CD14-positive monocyte (primary cell): ENCODE measurements around the gene MEGF9. TPM values are rescaled to one million over a fixed set of nuclear protein-coding genes. Genes with fewer than 3 reads are reported as not detected.

Experiments
- DNase-seq, 3 donors: peaks; one replicate each; pipeline ENCODE4 v3.0.0-alpha.2; 2011 to 2022
- H2AFZ ChIP-seq: 2 replicates; pipeline ENCODE4 v1.6.0; 2012; ENCODE audit warnings: mild to moderate bottlenecking, low read depth, low read length, inconsistent platforms; ENCODE audit not compliant: insufficient read depth, poor library complexity, severe bottlenecking
- H3K27ac ChIP-seq, 2 donors: 1 replicate in 1 of 2; 2 replicates in 1 of 2; pipeline ENCODE4 v1.5.1; 2012 to 2013; ENCODE audit warnings: low read length in 2 of 2, control low read depth in 1 of 2, inconsistent platforms in 1 of 2, low read depth in 1 of 2, mild to moderate bottlenecking in 1 of 2
- H3K27me3 ChIP-seq, 2 donors: one replicate each; pipeline versions ENCODE4 v1.6.0 to v1.6.1; 2011 to 2013; ENCODE audit warnings: low read length in 2 of 2; ENCODE audit not compliant: control insufficient read depth in 2 of 2, insufficient read depth in 2 of 2
- H3K36me3 ChIP-seq, 2 donors: replicated peaks in 1 of 2; 1 replicate in 1 of 2; 2 replicates in 1 of 2; pipeline versions ENCODE4 v1.5.1 to v1.6.1; 2012 to 2013; ENCODE audit warnings: low read length in 2 of 2, control low read depth in 1 of 2, inconsistent platforms in 1 of 2, mild to moderate bottlenecking in 1 of 2; ENCODE audit not compliant: insufficient read depth in 2 of 2, control insufficient read depth in 1 of 2
- H3K4me1 ChIP-seq, 2 donors: 1 replicate in 1 of 2; 2 replicates in 1 of 2; pipeline versions ENCODE4 v1.5.1 to v1.6.1; 2012 to 2013; ENCODE audit warnings: low read length in 2 of 2, control low read depth in 1 of 2, inconsistent platforms in 1 of 2, mild to moderate bottlenecking in 1 of 2, moderate library complexity in 1 of 2; ENCODE audit not compliant: insufficient read depth in 2 of 2, control insufficient read depth in 1 of 2
- H3K4me2 ChIP-seq: replicated peaks from 2 replicates; pipeline ENCODE3; 2012; ENCODE audit warnings: low read length, moderate library complexity, mild to moderate bottlenecking; ENCODE audit not compliant: poor library complexity, severe bottlenecking; ENCODE audit errors: extremely low read depth
- H3K4me3 ChIP-seq, 3 experiments: fragments of 200-600 bp in 1 of 3; sonication (generic) in 1 of 3; replicated peaks in 1 of 3; 1 replicate in 2 of 3; 2 replicates in 1 of 3; pipeline ENCODE4 v1.5.1; 2011 to 2013; ENCODE audit warnings: low read length in 3 of 3, mild to moderate bottlenecking in 3 of 3, control low read depth in 2 of 3, low read depth in 2 of 3, inconsistent platforms in 1 of 3, moderate library complexity in 1 of 3
- H3K79me2 ChIP-seq: 2 replicates; pipeline ENCODE4 v1.6.0; 2012; ENCODE audit warnings: mild to moderate bottlenecking, control low read depth, inconsistent platforms, low read length, moderate library complexity; ENCODE audit not compliant: insufficient read depth
- H3K9ac ChIP-seq: 2 replicates; pipeline ENCODE4 v1.6.0; 2017; ENCODE audit warnings: low read length, mild to moderate bottlenecking; ENCODE audit not compliant: insufficient read depth, poor library complexity, severe bottlenecking
- H3K9me3 ChIP-seq, 2 donors: replicated peaks in 1 of 2; 1 replicate in 1 of 2; 2 replicates in 1 of 2; pipeline versions ENCODE4 v1.5.1 to v1.6.1; 2012 to 2013; ENCODE audit warnings: low read length in 2 of 2, control low read depth in 1 of 2; ENCODE audit not compliant: control insufficient read depth in 1 of 2, insufficient read depth in 1 of 2
- H4K20me1 ChIP-seq: 2 replicates; pipeline ENCODE4 v1.6.0; 2012; ENCODE audit warnings: mild to moderate bottlenecking, low read length, control low read depth, moderate library complexity; ENCODE audit not compliant: insufficient read depth
- H3K27ac Mint-ChIP-seq, 7 donors: one replicate each; pipeline ENCODE4 v1.8.0; 2020; ENCODE audit warnings: mild to moderate bottlenecking in 7 of 7, mixed read lengths in 7 of 7, moderate library complexity in 6 of 7, inconsistent platforms in 2 of 7
- H3K27me3 Mint-ChIP-seq, 3 donors: one replicate each; pipeline ENCODE4 v1.8.0; 2021 to 2022; ENCODE audit warnings: low read depth in 3 of 3, mild to moderate bottlenecking in 3 of 3, mixed read lengths in 3 of 3, moderate library complexity in 3 of 3, inconsistent platforms in 1 of 3
- H3K36me3 Mint-ChIP-seq, 2 donors: one replicate each; pipeline ENCODE4 v1.8.0; 2020; ENCODE audit warnings: mixed read lengths in 2 of 2, inconsistent platforms in 1 of 2, mild to moderate bottlenecking in 1 of 2
- H3K4me1 Mint-ChIP-seq: one replicate; pipeline ENCODE4 v1.8.0; 2020; ENCODE audit warnings: mild to moderate bottlenecking, mixed read lengths
- H3K4me3 Mint-ChIP-seq, 2 donors: one replicate each; pipeline ENCODE4 v1.8.0; 2020; ENCODE audit warnings: mild to moderate bottlenecking in 2 of 2, mixed read lengths in 2 of 2, moderate library complexity in 1 of 2
- H3K9me3 Mint-ChIP-seq, 7 donors: one replicate each; pipeline ENCODE4 v1.8.0; 2020 to 2022; ENCODE audit warnings: mixed read lengths in 7 of 7, mild to moderate bottlenecking in 6 of 7, moderate library complexity in 6 of 7, inconsistent platforms in 2 of 7
- CTCF ChIP-seq: fragments of 200-600 bp; IDR thresholded peaks from one replicate; pipeline ENCODE4 v1.8.0; 2022; ENCODE audit warnings: antibody characterized with exemption, mild to moderate bottlenecking
- WGBS: methylation state at CpG from one replicate; pipeline ENCODE4 v1.1.5; 2013; ENCODE audit warnings: missing lambda C conversion rate; ENCODE audit not compliant: insufficient coverage; 5-methylcytosine and 5-hydroxymethylcytosine counted together
- intact Hi-C, 2 donors: fragments of 100-400 bp; cut with micrococcal nuclease; formaldehyde crosslinking; loops; one replicate each; pipeline versions ENCODE4 v1.15.0 to v1.15.1; 2023
- polyA plus RNA-seq, 3 donors: library from polyadenylated mRNA; depleted of rRNA in 1 of 3; unstranded in 2 of 3; stranded (reverse) in 1 of 3; fragments of 300-500 nt in 2 of 3; fragments of >200 nt in 1 of 3; fragmentation: Illumina TruSeq in 2 of 3; gene quantifications; 1 replicate in 2 of 3; 2 replicates in 1 of 3; pipeline ENCODE4 v1.2.3, GENCODE V29; 2012 to 2021

Gene MEGF9
- polyA plus RNA-seq, 3 donors: 45.0 to 92.8 (median 89.7) TPM

- Histone ChIP-seq H3K27ac (no peak overlapping the region), H3K4me3 (no peak overlapping the region), H3K4me1 (peaks cover 3 to 8% of the 10 kb centered on the region in 2 donors), H3K79me2 (peaks cover 15% of the 10 kb centered on the region), H4K20me1 (no peaks in the 10 kb centered on the region), H3K27me3 (no peaks in the 10 kb centered on the region), H3K9ac (no peak overlapping the region), H3K36me3 (peaks cover 49 to 95% of the 10 kb centered on the region in 2 donors), H3K9me3 (no peaks in the 10 kb centered on the region), H2AFZ (no peak overlapping the region), H3K4me2 (no peak overlapping the region)
- Mint-ChIP-seq H3K27ac (peak overlapping the region in 5 of 7 donors; percentile 22 to 84 (median 36)), H3K36me3 (peaks cover 75 to 78% of the 10 kb centered on the region in 2 donors), H3K27me3 (peaks cover 0 to 2% (median 0%) of the 10 kb centered on the region in 3 donors), H3K4me1 (peaks cover 10% of the 10 kb centered on the region), H3K9me3 (no peaks in the 10 kb centered on the region), H3K4me3 (no peak overlapping the region)
- DNase-seq: no peak
- no peak for TF ChIP-seq CTCF
- WGBS: 16% methylated on average over 5 of the region's 8 CpGs
- intact Hi-C loops: no loop called here
These were observed 151.3 kb downstream of the MEGF9 start for GRCh38 chr9:120562861-120563443.

- TF ChIP-seq CTCF: no peak
- H3K4me3 Mint-ChIP-seq: no peak overlapping the region
- no peak overlapping the region for H3K9ac ChIP-seq
- H3K27me3 ChIP-seq: no peaks in the 10 kb centered on the region
- WGBS: 60% methylated on average over 1 of the region's 1 CpG
- peaks cover 10% of the 10 kb centered on the region for H3K4me1 Mint-ChIP-seq
- H3K27me3 Mint-ChIP-seq: peaks cover 2 to 5% (median 2%) of the 10 kb centered on the region in 3 donors
- peaks cover 37 to 82% of the 10 kb centered on the region in 2 donors for H3K36me3 ChIP-seq
- H3K9me3 ChIP-seq: no peaks in the 10 kb centered on the region
- no peak overlapping the region for H3K27ac Mint-ChIP-seq
- H3K4me2 ChIP-seq: no peak overlapping the region
- H4K20me1 ChIP-seq: no peaks in the 10 kb centered on the region
- no peak overlapping the region for H3K4me3 ChIP-seq
- DNase-seq: no peak
- no peak overlapping the region for H2AFZ ChIP-seq
- H3K27ac ChIP-seq: no peak overlapping the region
- peaks cover 72 to 73% of the 10 kb centered on the region in 2 donors for H3K36me3 Mint-ChIP-seq
- intact Hi-C loops: no loop called here
- H3K4me1 ChIP-seq: peaks cover 3 to 8% of the 10 kb centered on the region in 2 donors
- H3K9me3 Mint-ChIP-seq: no peaks in the 10 kb centered on the region
- H3K79me2 ChIP-seq: peaks cover 15% of the 10 kb centered on the region
These were observed 152.6 kb downstream of the MEGF9 start for GRCh38 chr9:120561709-120562108.
